ENCODE results near the gene PARP15. TPM values are rescaled to one million over a fixed set of nuclear protein-coding genes. Genes with fewer than 3 reads are reported as not detected.
A peak's percentile ranks its signal among the peaks of the same experiment; 100 is the strongest.

Gene PARP15
- total RNA-seq = 1 to 10 TPM in 1 of 8 experiments, under 1 TPM in 6, not detected in 1; 0.04 to 2.2 (median 0.28) TPM

GRCh38 chr3:122577409-122578031, at the start of gene PARP15:
Gene PARP15, plus strand, starts transcription at chr3:122577650. Its CDS starts 18 bp downstream, at chr3:122577668.
- Histone ChIP-seq H3K4me1 (replicated peaks in 1 of 2) (peaks cover 0 to 6% of the 10 kb centered on the region in 2 donors), H3K4me3 (no peak within 1 kb of the TSS), H3K27ac (no peak within 1 kb of the TSS)
- ATAC-seq (replicated peaks in 6 of 8) = peak in 3 of 8 experiments; percentile 57 to 70 (median 63)
- WGBS, 10 experiments = 3 to 83% (median 65%) methylated on average over 2 to 19 of the region's 40 CpGs; no CpG with 5 or more reads in 1 of the 10 experiments
- in situ Hi-C loops (cut with MboI; ENCODE audit: low pct_unique_long_range_greater_than_20kb in 2 of 9, low sequenced_read_pairs in 9 of 9, unreplicated experiment in 9 of 9) = no loop called here

- ATAC-seq (replicated peaks in 6 of 8) = no peak
- no peak overlapping the region for H3K4me3 ChIP-seq
- 73 to 100% (median 86%) methylated on average over 1 to 2 of the region's 2 CpGs; no CpG with 5 or more reads in 3 of the 10 experiments for WGBS, 10 experiments
- in situ Hi-C loops (cut with MboI; ENCODE audit: low pct_unique_long_range_greater_than_20kb in 2 of 9, low sequenced_read_pairs in 9 of 9, unreplicated experiment in 9 of 9) = no loop called here
- H3K4me1 ChIP-seq (replicated peaks in 1 of 2) = no peaks in the 10 kb centered on the region
- no peak overlapping the region for H3K27ac ChIP-seq
These were observed 47.3 kb upstream of the PARP15 start for GRCh38 chr3:122530164-122530563.

GRCh38 chr3:122533480-122533879, 44.0 kb upstream of the PARP15 start:
- ATAC-seq (replicated peaks in 6 of 8) = no peak
- in situ Hi-C loops (cut with MboI; ENCODE audit: low pct_unique_long_range_greater_than_20kb in 2 of 9, low sequenced_read_pairs in 9 of 9, unreplicated experiment in 9 of 9) = no loop called here
- H3K4me3 ChIP-seq = no peak overlapping the region
- WGBS, 10 experiments = 50 to 100% (median 79%) methylated on average over 1 to 2 of the region's 2 CpGs
- no peak overlapping the region for H3K27ac ChIP-seq
- H3K4me1 ChIP-seq (replicated peaks in 1 of 2) = no peaks in the 10 kb centered on the region

- Histone ChIP-seq H3K27ac (no peak overlapping the region), H3K4me1 (replicated peaks in 1 of 2) (no peaks in the 10 kb centered on the region), H3K4me3 (no peak overlapping the region)
- peak in 6 of 8 experiments; percentile 43 to 99 (median 82) for ATAC-seq (replicated peaks in 6 of 8)
- in situ Hi-C loops (cut with MboI; ENCODE audit: low pct_unique_long_range_greater_than_20kb in 2 of 9, low sequenced_read_pairs in 9 of 9, unreplicated experiment in 9 of 9) = no loop called here
- WGBS, 10 experiments = 22 to 100% (median 60%) methylated on average over 1 of the region's 1 CpG; no CpG with 5 or more reads in 3 of the 10 experiments
These were observed 43.5 kb upstream of the PARP15 start for GRCh38 chr3:122533931-122534334.

- H3K27ac ChIP-seq = no peak overlapping the region
- ATAC-seq (replicated peaks in 6 of 8) = peak in 3 of 8 experiments; percentile 49 to 82 (median 58)
- 47 to 93% (median 77%) methylated on average over 2 to 6 of the region's 6 CpGs for WGBS, 10 experiments
- no peaks in the 10 kb centered on the region for H3K4me1 ChIP-seq (replicated peaks in 1 of 2)
- in situ Hi-C loops (cut with MboI; ENCODE audit: low pct_unique_long_range_greater_than_20kb in 2 of 9, low sequenced_read_pairs in 9 of 9, unreplicated experiment in 9 of 9) = no loop called here
- no peak overlapping the region for H3K4me3 ChIP-seq
These were observed 41.4 kb upstream of the PARP15 start for GRCh38 chr3:122535964-122536631.

DNA sequence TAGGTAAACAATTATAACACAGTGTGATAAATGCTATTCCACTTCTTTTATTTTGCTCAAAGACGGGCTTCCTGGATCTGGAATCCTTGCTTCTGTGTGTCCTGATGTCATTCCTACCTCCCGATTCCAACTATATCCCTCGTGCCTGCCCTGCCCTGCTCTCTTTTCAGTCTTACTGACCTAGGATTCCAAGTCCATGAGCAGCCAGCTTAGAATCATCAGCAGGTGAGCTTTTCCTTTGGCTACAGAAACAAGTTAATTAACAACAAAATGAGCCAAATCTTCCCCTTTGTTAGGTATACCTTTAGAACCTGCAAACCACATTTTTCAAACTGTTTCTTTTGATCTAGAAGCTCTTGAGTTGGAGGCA, 40.8 kb upstream of the PARP15 start:
- no peak overlapping the region for H3K27ac ChIP-seq
- 49 to 66% (median 54%) methylated on average over 1 to 3 of the region's 3 CpGs; no CpG with 5 or more reads in 2 of the 10 experiments for WGBS, 10 experiments
- in situ Hi-C loops (cut with MboI; ENCODE audit: low pct_unique_long_range_greater_than_20kb in 2 of 9, low sequenced_read_pairs in 9 of 9, unreplicated experiment in 9 of 9) = no loop called here
- H3K4me1 ChIP-seq (replicated peaks in 1 of 2) = no peaks in the 10 kb centered on the region
- ATAC-seq (replicated peaks in 6 of 8) = peak in 1 of 8 experiments; percentile 57
- H3K4me3 ChIP-seq = no peak overlapping the region

GRCh38 chr3:122538956-122539490, 38.4 kb upstream of the PARP15 start:
- WGBS, 10 experiments = 50 to 96% (median 90%) methylated on average over 1 to 7 of the region's 7 CpGs
- in situ Hi-C loops (cut with MboI; ENCODE audit: low pct_unique_long_range_greater_than_20kb in 2 of 9, low sequenced_read_pairs in 9 of 9, unreplicated experiment in 9 of 9) = no loop called here
- Histone ChIP-seq H3K4me1 (replicated peaks in 1 of 2) (no peaks in the 10 kb centered on the region), H3K4me3 (no peak overlapping the region), H3K27ac (no peak overlapping the region)
- ATAC-seq (replicated peaks in 6 of 8) = no peak

GRCh38 chr3:122546151-122546550, 31.3 kb upstream of the PARP15 start:
- 84 to 100% (median 91%) methylated on average over 2 to 5 of the region's 5 CpGs; no CpG with 5 or more reads in 1 of the 10 experiments for WGBS, 10 experiments
- Histone ChIP-seq H3K27ac (no peak overlapping the region), H3K4me1 (replicated peaks in 1 of 2) (no peaks in the 10 kb centered on the region), H3K4me3 (no peak overlapping the region)
- ATAC-seq (replicated peaks in 6 of 8) = no peak
- in situ Hi-C loops (cut with MboI; ENCODE audit: low pct_unique_long_range_greater_than_20kb in 2 of 9, low sequenced_read_pairs in 9 of 9, unreplicated experiment in 9 of 9) = no loop called here

- H3K27ac ChIP-seq = no peak overlapping the region
- H3K4me3 ChIP-seq = no peak overlapping the region
- no peaks in the 10 kb centered on the region for H3K4me1 ChIP-seq (replicated peaks in 1 of 2)
- WGBS, 10 experiments = 0 to 100% (median 82%) methylated on average over 1 to 3 of the region's 3 CpGs; no CpG with 5 or more reads in 1 of the 10 experiments
- no peak for ATAC-seq (replicated peaks in 6 of 8)
- in situ Hi-C loops (cut with MboI; ENCODE audit: low pct_unique_long_range_greater_than_20kb in 2 of 9, low sequenced_read_pairs in 9 of 9, unreplicated experiment in 9 of 9) = no loop called here
These were observed 29.4 kb upstream of the PARP15 start for GRCh38 chr3:122548076-122548475.

DNA sequence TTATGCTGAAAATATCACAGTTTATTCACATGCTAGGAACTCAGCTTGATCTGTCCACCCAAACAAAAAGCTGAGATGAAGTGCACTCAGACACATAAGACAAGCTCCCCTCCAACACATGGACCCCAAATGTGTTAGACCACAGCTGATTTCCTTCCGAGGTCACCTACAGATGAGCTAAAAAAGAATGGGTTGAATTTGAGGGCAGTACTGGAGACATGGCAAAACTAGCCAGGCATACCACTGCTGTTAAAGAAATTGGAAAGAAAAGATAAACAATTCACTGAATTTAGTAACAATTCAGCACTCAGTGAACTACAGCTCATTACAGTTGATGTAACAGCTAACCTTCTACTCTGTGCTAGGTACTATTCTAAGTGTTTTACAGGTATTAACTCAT, 28.8 kb upstream of the PARP15 start:
- WGBS, 10 experiments = 20 to 100% (median 67%) methylated on average over 1 of the region's 1 CpG; no CpG with 5 or more reads in 4 of the 10 experiments
- ATAC-seq (replicated peaks in 6 of 8) = no peak
- Histone ChIP-seq H3K4me3 (no peak overlapping the region), H3K27ac (no peak overlapping the region), H3K4me1 (replicated peaks in 1 of 2) (no peaks in the 10 kb centered on the region)
- in situ Hi-C loops (cut with MboI; ENCODE audit: low pct_unique_long_range_greater_than_20kb in 2 of 9, low sequenced_read_pairs in 9 of 9, unreplicated experiment in 9 of 9) = no loop called here

GRCh38 chr3:122553171-122553570, 24.3 kb upstream of the PARP15 start:
- ATAC-seq (replicated peaks in 6 of 8) = no peak

GRCh38 chr3:122555275-122556071, 22.0 kb upstream of the PARP15 start:
- Histone ChIP-seq H3K27ac (no peak overlapping the region), H3K4me3 (no peak overlapping the region), H3K4me1 (replicated peaks in 1 of 2) (no peaks in the 10 kb centered on the region)
- 32 to 100% (median 90%) methylated on average over 1 to 6 of the region's 6 CpGs for WGBS, 10 experiments
- in situ Hi-C loops (cut with MboI; ENCODE audit: low pct_unique_long_range_greater_than_20kb in 2 of 9, low sequenced_read_pairs in 9 of 9, unreplicated experiment in 9 of 9) = no loop called here
- ATAC-seq (replicated peaks in 6 of 8) = peak in 5 of 8 experiments; percentile 18 to 81 (median 57)

More at GRCh38 chr3:122553171-122553570, 24.3 kb upstream of the PARP15 start:
- Histone ChIP-seq H3K4me1 (replicated peaks in 1 of 2) (no peaks in the 10 kb centered on the region), H3K4me3 (no peak overlapping the region), H3K27ac (no peak overlapping the region)
- in situ Hi-C loops (cut with MboI; ENCODE audit: low pct_unique_long_range_greater_than_20kb in 2 of 9, low sequenced_read_pairs in 9 of 9, unreplicated experiment in 9 of 9) = no loop called here
- 0 to 100% (median 66%) methylated on average over 1 to 3 of the region's 3 CpGs; no CpG with 5 or more reads in 1 of the 10 experiments for WGBS, 10 experiments

DNA sequence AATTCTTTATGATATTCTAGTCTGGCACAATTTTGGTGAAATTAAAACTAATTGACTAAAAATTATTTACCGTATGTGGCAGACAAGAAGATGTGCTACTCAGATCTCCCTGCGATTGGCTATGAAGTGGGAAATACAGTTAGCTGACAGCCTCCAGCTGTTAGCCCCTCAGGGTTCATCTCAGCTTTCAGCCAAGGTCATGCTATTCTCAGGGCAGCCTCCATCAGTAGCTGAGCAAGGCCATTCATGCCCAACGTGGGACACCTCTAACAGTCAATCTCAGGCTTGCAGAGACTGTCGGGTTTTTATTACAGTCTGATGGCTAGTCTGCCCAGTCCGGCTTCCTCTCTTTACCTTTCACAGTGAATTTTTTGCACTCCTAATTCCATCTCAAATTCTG, 20.1 kb upstream of the PARP15 start:
- Histone ChIP-seq H3K4me1 (replicated peaks in 1 of 2) (no peaks in the 10 kb centered on the region), H3K27ac (no peak overlapping the region), H3K4me3 (no peak overlapping the region)
- in situ Hi-C loops (cut with MboI; ENCODE audit: low pct_unique_long_range_greater_than_20kb in 2 of 9, low sequenced_read_pairs in 9 of 9, unreplicated experiment in 9 of 9) = no loop called here
- WGBS, 10 experiments = 82 to 100% (median 92%) methylated on average over 2 to 5 of the region's 5 CpGs; no CpG with 5 or more reads in 4 of the 10 experiments
- no peak for ATAC-seq (replicated peaks in 6 of 8)

All from motor neuron (in vitro differentiated cells).